Gastroesophageal sphincter (tissue), 3 donors: ENCODE data around the gene S1PR4.

Source experiments
- POLR2A ChIP-seq, 2 donors: fragments of 450-650 bp; IDR thresholded peaks; one replicate each; pipeline ENCODE4 v1.6.1; 2017; ENCODE audit warnings: antibody characterized with exemption in 2 of 2, mild to moderate bottlenecking in 2 of 2, moderate library complexity in 1 of 2
- TF ChIP-seq, protein P1 (sequence below), 4 experiments: fragments of 200-600 bp in 2 of 4; fragments of 450-650 bp in 2 of 4; sonication (generic) in 1 of 4; IDR thresholded peaks; one replicate each; pipeline ENCODE4 v1.5.1; 2017 to 2019; ENCODE audit warnings: antibody characterized with exemption in 4 of 4, mild to moderate bottlenecking in 2 of 4, moderate library complexity in 2 of 4

DNA sequence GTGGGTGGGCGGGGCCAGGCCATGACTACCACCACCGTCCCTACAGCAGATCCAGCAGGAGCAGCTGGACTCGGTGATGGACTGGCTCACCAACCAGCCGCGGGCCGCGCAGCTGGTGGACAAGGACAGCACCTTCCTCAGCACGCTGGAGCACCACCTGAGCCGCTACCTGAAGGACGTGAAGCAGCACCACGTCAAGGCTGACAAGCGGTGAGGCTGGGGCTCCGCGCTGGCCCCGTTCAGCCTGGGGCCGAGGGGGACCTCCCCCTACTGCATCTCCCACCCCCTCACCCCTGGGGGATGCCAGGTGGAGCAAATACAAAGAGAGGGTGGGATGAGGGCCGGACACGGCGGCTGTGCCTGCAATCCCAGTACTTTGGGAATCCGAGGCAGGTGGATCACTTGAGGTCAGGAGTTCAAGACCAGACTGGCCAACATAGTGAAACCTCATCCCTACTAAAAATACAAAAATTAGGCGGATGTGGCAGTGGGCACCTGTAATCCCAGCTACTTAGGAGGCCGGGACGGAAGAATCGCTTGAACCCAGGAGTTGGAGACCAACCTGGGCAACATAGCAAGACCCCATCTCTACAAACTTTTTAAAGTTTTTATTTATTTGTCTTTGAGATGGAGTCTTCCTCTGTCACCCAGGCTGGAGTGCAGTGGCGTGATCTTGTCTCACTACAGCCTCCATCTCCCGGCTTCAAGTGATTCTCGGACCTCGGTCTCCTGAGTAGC is 27.8 kb downstream of the S1PR4 start:
- TF ChIP-seq, protein P1, sequence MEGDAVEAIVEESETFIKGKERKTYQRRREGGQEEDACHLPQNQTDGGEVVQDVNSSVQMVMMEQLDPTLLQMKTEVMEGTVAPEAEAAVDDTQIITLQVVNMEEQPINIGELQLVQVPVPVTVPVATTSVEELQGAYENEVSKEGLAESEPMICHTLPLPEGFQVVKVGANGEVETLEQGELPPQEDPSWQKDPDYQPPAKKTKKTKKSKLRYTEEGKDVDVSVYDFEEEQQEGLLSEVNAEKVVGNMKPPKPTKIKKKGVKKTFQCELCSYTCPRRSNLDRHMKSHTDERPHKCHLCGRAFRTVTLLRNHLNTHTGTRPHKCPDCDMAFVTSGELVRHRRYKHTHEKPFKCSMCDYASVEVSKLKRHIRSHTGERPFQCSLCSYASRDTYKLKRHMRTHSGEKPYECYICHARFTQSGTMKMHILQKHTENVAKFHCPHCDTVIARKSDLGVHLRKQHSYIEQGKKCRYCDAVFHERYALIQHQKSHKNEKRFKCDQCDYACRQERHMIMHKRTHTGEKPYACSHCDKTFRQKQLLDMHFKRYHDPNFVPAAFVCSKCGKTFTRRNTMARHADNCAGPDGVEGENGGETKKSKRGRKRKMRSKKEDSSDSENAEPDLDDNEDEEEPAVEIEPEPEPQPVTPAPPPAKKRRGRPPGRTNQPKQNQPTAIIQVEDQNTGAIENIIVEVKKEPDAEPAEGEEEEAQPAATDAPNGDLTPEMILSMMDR (IDR thresholded peaks at IDR 0.05), result no peak
- no peak for TF ChIP-seq POLR2A (IDR thresholded peaks at IDR 0.05)
